Measurements from ENCODE around the gene LNX1. TPM values are rescaled to one million over a fixed set of nuclear protein-coding genes. Genes with fewer than 3 reads are reported as not detected.
A peak's percentile ranks its signal among the peaks of the same experiment; 100 is the strongest.

LNX1 gene
- total RNA-seq, 2 donors from 2014 or later = 4.5 to 8.9 TPM

- Histone ChIP-seq H3K27me3 (no peaks in the 10 kb centered on the region), H3K9me3 (no peaks in the 10 kb centered on the region), H3K36me3 (no peaks in the 10 kb centered on the region), H3K27ac (no peak overlapping the region), H3K4me3 (no peak overlapping the region), H3K4me1 (no peaks in the 10 kb centered on the region)
- DNase-seq (ENCODE audit: low spot score) = no peak
- TF ChIP-seq CTCF (IDR thresholded peaks at IDR 0.05) = no peak
Observed at GRCh38 chr4:53485658-53486040, 105.6 kb downstream of the LNX1 start.

- no peak for DNase-seq (ENCODE audit: low spot score)
Observed at GRCh38 chr4:53484911-53485657, 106.2 kb downstream of the LNX1 start.

DNA sequence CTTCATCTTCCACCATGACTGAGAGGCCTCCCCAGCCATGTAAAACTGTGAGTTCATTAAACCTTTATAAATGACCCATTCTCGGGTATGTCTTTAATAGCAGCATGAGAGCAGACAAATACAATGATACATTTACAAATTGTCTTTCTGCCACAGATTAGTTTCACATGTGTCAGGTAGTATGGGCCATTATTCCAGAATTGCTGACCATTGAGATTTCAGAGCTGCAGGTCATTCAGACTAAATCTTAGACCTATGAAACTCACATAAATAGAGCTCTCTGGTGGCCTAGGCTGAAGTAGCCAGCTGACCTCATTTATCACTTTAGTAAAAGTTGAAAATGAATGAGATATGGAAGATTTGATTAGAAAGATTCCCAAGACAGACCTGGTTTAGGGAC lies 108.0 kb downstream of the LNX1 start:
- DNase-seq (ENCODE audit: low spot score) = no peak
- Histone ChIP-seq H3K27ac (no peak overlapping the region), H3K4me1 (no peaks in the 10 kb centered on the region), H3K36me3 (no peaks in the 10 kb centered on the region), H3K27me3 (no peaks in the 10 kb centered on the region), H3K9me3 (no peaks in the 10 kb centered on the region), H3K4me3 (no peak overlapping the region)
- TF ChIP-seq CTCF (IDR thresholded peaks at IDR 0.05) = no peak

More at GRCh38 chr4:53484911-53485657, 106.2 kb downstream of the LNX1 start:
- no peak for TF ChIP-seq CTCF (IDR thresholded peaks at IDR 0.05)
- H3K36me3 ChIP-seq = no peaks in the 10 kb centered on the region
- H3K27me3 ChIP-seq = no peaks in the 10 kb centered on the region
- no peak overlapping the region for H3K4me3 ChIP-seq
- peak overlapping the region in 1 of 2 donors; percentile 24 for H3K27ac ChIP-seq
- no peaks in the 10 kb centered on the region for H3K9me3 ChIP-seq
- H3K4me1 ChIP-seq = no peaks in the 10 kb centered on the region

DNA sequence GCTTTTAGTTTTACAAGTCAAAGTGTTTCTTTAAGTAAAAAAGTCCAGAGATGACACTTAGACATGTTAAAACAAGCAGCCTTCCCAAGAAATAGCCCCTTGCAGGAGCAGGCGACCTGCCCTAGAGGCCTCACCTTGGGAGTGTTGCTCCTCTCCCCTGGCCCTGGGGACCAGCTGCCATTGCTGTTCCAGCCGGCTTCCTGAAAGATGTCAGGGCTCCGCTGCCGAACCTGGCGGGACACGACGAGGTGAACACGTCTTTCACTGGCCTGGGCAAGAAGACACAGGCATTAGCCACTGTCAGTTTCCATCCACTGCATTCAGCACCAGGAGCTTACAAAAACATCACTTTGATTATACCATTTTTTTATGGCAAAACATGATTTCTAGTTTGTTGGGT lies 109.7 kb downstream of the LNX1 start:
- no peaks in the 10 kb centered on the region for H3K4me1 ChIP-seq
- H3K27ac ChIP-seq = no peak overlapping the region
- no peak for DNase-seq (ENCODE audit: low spot score)
- TF ChIP-seq CTCF (IDR thresholded peaks at IDR 0.05) = no peak
- H3K9me3 ChIP-seq = no peaks in the 10 kb centered on the region
- H3K4me3 ChIP-seq = no peak overlapping the region
- H3K36me3 ChIP-seq = no peaks in the 10 kb centered on the region
- H3K27me3 ChIP-seq = no peaks in the 10 kb centered on the region

- H3K4me3 ChIP-seq = no peak overlapping the region
- no peaks in the 10 kb centered on the region for H3K4me1 ChIP-seq
- H3K36me3 ChIP-seq = no peaks in the 10 kb centered on the region
- no peak overlapping the region for H3K27ac ChIP-seq
- no peak for TF ChIP-seq CTCF (IDR thresholded peaks at IDR 0.05)
- H3K9me3 ChIP-seq = no peaks in the 10 kb centered on the region
- DNase-seq (ENCODE audit: low spot score) = no peak
- no peaks in the 10 kb centered on the region for H3K27me3 ChIP-seq
Observed at GRCh38 chr4:53480909-53481308, 110.4 kb downstream of the LNX1 start.
